ENCODE data around the gene PLD5. TPM values are rescaled to one million over a fixed set of nuclear protein-coding genes. Genes with fewer than 3 reads are reported as not detected.
A peak's percentile ranks its signal among the peaks of the same experiment; 100 is the strongest.

Gene PLD5
- polyA plus RNA-seq, 3 donors = not detected

DNA sequence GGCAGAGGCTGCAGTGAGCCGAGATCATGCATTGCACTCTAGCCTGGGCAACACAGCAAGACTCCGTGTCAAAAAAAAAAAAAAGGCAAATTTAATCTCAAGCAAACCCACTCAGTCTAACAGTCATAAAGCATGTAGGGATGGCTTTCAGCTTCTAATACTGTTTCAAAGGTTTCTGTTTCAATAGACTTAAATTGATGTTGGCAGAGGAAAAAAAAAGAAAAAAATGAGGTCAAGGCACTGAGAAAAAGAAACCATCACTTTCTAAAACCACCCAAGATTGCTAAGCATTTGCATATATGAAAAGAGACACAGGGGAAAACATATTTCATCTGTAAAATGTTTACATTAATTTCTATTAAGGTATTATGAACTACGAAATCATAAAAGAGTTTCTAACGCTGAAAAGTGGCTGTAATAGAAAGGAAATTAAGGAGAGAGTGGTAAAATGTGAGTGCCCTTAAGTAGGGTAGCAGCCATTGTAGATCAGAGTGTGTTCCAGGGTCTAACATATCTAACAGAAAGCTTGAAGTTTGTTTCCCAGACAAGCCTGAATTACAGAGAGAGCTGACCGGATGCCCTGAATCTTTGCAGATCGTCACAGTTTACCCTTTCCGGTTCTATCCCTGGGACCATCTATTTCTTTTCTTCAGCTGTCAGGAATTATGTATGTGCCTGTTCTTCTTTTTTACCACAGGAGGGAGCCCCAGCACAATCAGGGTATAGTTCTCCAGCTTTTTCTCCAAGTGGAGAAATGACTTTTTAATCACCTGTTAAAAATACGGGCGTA, 70.0 kb downstream of the PLD5 start:
- H3K27me3 Mint-ChIP-seq (ENCODE audit: low read depth in 3 of 3) = peaks cover 2 to 11% (median 5%) of the 10 kb centered on the region in 3 donors
- no peak overlapping the region for H2AFZ ChIP-seq (ENCODE audit: insufficient read depth, low read depth, low read length, poor library complexity, severe bottlenecking)
- H3K4me3 Mint-ChIP-seq = no peak overlapping the region
- H3K9ac ChIP-seq (ENCODE audit: insufficient read depth, low read length, poor library complexity, severe bottlenecking) = no peak overlapping the region
- H3K79me2 ChIP-seq (ENCODE audit: insufficient read depth, low read length) = no peaks in the 10 kb centered on the region
- no peaks in the 10 kb centered on the region for H4K20me1 ChIP-seq (ENCODE audit: insufficient read depth, low read length)
- 41% methylated on average over 6 of the region's 9 CpGs for WGBS (ENCODE audit: insufficient coverage)
- H3K4me1 ChIP-seq (ENCODE audit: control insufficient read depth in 1 of 2, insufficient read depth in 2 of 2, low read length in 2 of 2) = no peaks in the 10 kb centered on the region
- H3K36me3 ChIP-seq (replicated peaks in 1 of 2; ENCODE audit: control insufficient read depth in 1 of 2, insufficient read depth in 2 of 2, low read length in 2 of 2) = no peaks in the 10 kb centered on the region
- intact Hi-C loops (cut with micrococcal nuclease) = no loop called here
- H3K36me3 Mint-ChIP-seq = no peaks in the 10 kb centered on the region
- H3K27me3 ChIP-seq (ENCODE audit: control insufficient read depth in 2 of 2, insufficient read depth in 2 of 2, low read length in 2 of 2) = peaks cover 0 to 2% of the 10 kb centered on the region in 2 donors
- H3K4me3 ChIP-seq (replicated peaks in 1 of 3; ENCODE audit: low read depth in 2 of 3, low read length in 3 of 3) = no peak overlapping the region
- no peak overlapping the region for H3K4me2 ChIP-seq (replicated peaks; ENCODE audit: extremely low read depth, low read length, poor library complexity, severe bottlenecking)
- H3K27ac Mint-ChIP-seq = no peak overlapping the region
- H3K4me1 Mint-ChIP-seq = no peaks in the 10 kb centered on the region
- H3K9me3 ChIP-seq (replicated peaks in 1 of 2; ENCODE audit: control insufficient read depth in 1 of 2, insufficient read depth in 1 of 2, low read length in 2 of 2) = no peaks in the 10 kb centered on the region
- H3K27ac ChIP-seq (ENCODE audit: low read depth in 1 of 2, low read length in 2 of 2) = no peak overlapping the region
- TF ChIP-seq, protein P1, sequence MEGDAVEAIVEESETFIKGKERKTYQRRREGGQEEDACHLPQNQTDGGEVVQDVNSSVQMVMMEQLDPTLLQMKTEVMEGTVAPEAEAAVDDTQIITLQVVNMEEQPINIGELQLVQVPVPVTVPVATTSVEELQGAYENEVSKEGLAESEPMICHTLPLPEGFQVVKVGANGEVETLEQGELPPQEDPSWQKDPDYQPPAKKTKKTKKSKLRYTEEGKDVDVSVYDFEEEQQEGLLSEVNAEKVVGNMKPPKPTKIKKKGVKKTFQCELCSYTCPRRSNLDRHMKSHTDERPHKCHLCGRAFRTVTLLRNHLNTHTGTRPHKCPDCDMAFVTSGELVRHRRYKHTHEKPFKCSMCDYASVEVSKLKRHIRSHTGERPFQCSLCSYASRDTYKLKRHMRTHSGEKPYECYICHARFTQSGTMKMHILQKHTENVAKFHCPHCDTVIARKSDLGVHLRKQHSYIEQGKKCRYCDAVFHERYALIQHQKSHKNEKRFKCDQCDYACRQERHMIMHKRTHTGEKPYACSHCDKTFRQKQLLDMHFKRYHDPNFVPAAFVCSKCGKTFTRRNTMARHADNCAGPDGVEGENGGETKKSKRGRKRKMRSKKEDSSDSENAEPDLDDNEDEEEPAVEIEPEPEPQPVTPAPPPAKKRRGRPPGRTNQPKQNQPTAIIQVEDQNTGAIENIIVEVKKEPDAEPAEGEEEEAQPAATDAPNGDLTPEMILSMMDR (IDR thresholded peaks at IDR 0.05) = peak; percentile 45
- DNase-seq = no peak
- no peaks in the 10 kb centered on the region for H3K9me3 Mint-ChIP-seq

DNA sequence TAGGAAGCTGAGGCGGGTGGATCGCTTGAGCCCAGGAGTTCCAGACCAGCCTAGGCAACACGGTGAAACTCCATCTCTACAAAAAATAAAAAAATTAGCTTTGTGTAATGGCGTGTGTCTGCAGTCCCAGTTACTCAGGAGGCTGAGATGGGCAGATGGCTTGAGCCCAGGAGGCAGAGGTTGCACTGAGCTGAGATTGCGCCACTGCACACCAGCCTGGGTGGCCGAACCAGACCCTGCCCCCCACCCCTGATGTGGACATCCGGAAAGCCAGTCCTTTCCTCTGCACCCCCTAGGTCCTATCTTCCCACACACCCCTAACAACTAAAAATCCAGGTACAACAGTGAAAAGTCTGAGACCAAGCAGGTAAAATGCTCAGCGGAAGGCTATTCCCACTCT, 71.9 kb downstream of the PLD5 start:
- no peaks in the 10 kb centered on the region for H3K9me3 ChIP-seq (replicated peaks in 1 of 2; ENCODE audit: control insufficient read depth in 1 of 2, insufficient read depth in 1 of 2, low read length in 2 of 2)
- no peaks in the 10 kb centered on the region for H3K79me2 ChIP-seq (ENCODE audit: insufficient read depth, low read length)
- no peak overlapping the region for H2AFZ ChIP-seq (ENCODE audit: insufficient read depth, low read depth, low read length, poor library complexity, severe bottlenecking)
- intact Hi-C loops (cut with micrococcal nuclease) = no loop called here
- no peak overlapping the region for H3K27ac Mint-ChIP-seq
- no peaks in the 10 kb centered on the region for H3K9me3 Mint-ChIP-seq
- no peaks in the 10 kb centered on the region for H3K36me3 ChIP-seq (replicated peaks in 1 of 2; ENCODE audit: control insufficient read depth in 1 of 2, insufficient read depth in 2 of 2, low read length in 2 of 2)
- H3K4me1 Mint-ChIP-seq = no peaks in the 10 kb centered on the region
- WGBS (ENCODE audit: insufficient coverage) = 100% methylated on average over 1 of the region's 8 CpGs
- H3K36me3 Mint-ChIP-seq = no peaks in the 10 kb centered on the region
- H3K27ac ChIP-seq (ENCODE audit: low read depth in 1 of 2, low read length in 2 of 2) = no peak overlapping the region
- H3K9ac ChIP-seq (ENCODE audit: insufficient read depth, low read length, poor library complexity, severe bottlenecking) = no peak overlapping the region
- DNase-seq = no peak
- peaks cover 0 to 2% of the 10 kb centered on the region in 2 donors for H3K27me3 ChIP-seq (ENCODE audit: control insufficient read depth in 2 of 2, insufficient read depth in 2 of 2, low read length in 2 of 2)
- H4K20me1 ChIP-seq (ENCODE audit: insufficient read depth, low read length) = no peaks in the 10 kb centered on the region
- H3K4me1 ChIP-seq (ENCODE audit: control insufficient read depth in 1 of 2, insufficient read depth in 2 of 2, low read length in 2 of 2) = no peaks in the 10 kb centered on the region
- H3K4me2 ChIP-seq (replicated peaks; ENCODE audit: extremely low read depth, low read length, poor library complexity, severe bottlenecking) = no peak overlapping the region
- peaks cover under 1 to 12% (median 5%) of the 10 kb centered on the region in 3 donors for H3K27me3 Mint-ChIP-seq (ENCODE audit: low read depth in 3 of 3)
- no peak overlapping the region for H3K4me3 Mint-ChIP-seq
- TF ChIP-seq, protein P1 (IDR thresholded peaks at IDR 0.05) = no peak
- no peak overlapping the region for H3K4me3 ChIP-seq (replicated peaks in 1 of 3; ENCODE audit: low read depth in 2 of 3, low read length in 3 of 3)
